Smooth muscle cell (in vitro differentiated cells): ENCODE data around the gene LTBP1. TPM values are rescaled to one million over a fixed set of nuclear protein-coding genes. Genes with fewer than 3 reads are reported as not detected.
A peak's percentile ranks its signal among the peaks of the same experiment; 100 is the strongest.

ENCODE experiments used
- DNase-seq: peaks from one replicate; lab custom pipeline; 2025; ENCODE audit not compliant: unreplicated experiment; lab: John Stamatoyannopoulos, UW
- H2AFZ ChIP-seq: fragments of 200-600 bp; sonication (generic); 2 replicates; pipeline ENCODE4 v1.6.0; 2016; ENCODE audit warnings: antibody characterized with exemption, low read depth, mild to moderate bottlenecking
- H3F3A ChIP-seq: fragments of 200-600 bp; sonication (generic); 2 replicates; pipeline ENCODE4 v1.6.0; 2017; ENCODE audit warnings: antibody characterized with exemption, low read depth
- H3K27ac ChIP-seq: fragments of 200-600 bp; sonication (generic); 2 replicates; pipeline ENCODE4 v1.5.1; 2016; ENCODE audit warnings: low read depth, mild to moderate bottlenecking
- H3K27me3 ChIP-seq: fragments of 200-600 bp; sonication (generic); 2 replicates; pipeline ENCODE4 v1.6.1; 2016; ENCODE audit warnings: low read depth, mild to moderate bottlenecking
- H3K36me3 ChIP-seq: fragments of 200-600 bp; sonication (generic); 2 replicates; pipeline ENCODE4 v1.5.1; 2016; ENCODE audit warnings: low read depth
- H3K4me1 ChIP-seq: fragments of 200-600 bp; sonication (generic); 2 replicates; pipeline ENCODE4 v1.5.1; 2016; ENCODE audit warnings: low read depth
- H3K4me2 ChIP-seq: fragments of 200-600 bp; sonication (generic); 2 replicates; pipeline ENCODE4 v1.6.0; 2016; ENCODE audit warnings: mild to moderate bottlenecking
- H3K4me3 ChIP-seq: fragments of 200-600 bp; sonication (generic); 2 replicates; pipeline ENCODE4 v1.5.1; 2016; ENCODE audit warnings: mild to moderate bottlenecking
- H3K79me2 ChIP-seq: fragments of 200-600 bp; sonication (generic); 2 replicates; pipeline ENCODE4 v1.6.0; 2016; ENCODE audit warnings: low read depth, mild to moderate bottlenecking
- H3K9ac ChIP-seq: fragments of 200-600 bp; sonication (generic); 2 replicates; pipeline ENCODE4 v1.6.0; 2016; ENCODE audit warnings: low read depth
- H3K9me3 ChIP-seq: fragments of 200-600 bp; sonication (generic); replicated peaks from 2 replicates; pipeline ENCODE4 v1.5.1; 2016; ENCODE audit warnings: low read depth
- H4K20me1 ChIP-seq: fragments of 200-600 bp; sonication (generic); 2 replicates; pipeline ENCODE4 v1.6.0; 2016; ENCODE audit warnings: low read depth
- WGBS: methylation state at CpG from one replicate; pipeline ENCODE4 v1.1.7; 2016; ENCODE audit warnings: low lambda C conversion rate; 5-methylcytosine and 5-hydroxymethylcytosine counted together
- polyA plus RNA-seq: library from polyadenylated mRNA; unstranded; fragments of >200 nt; fragmentation: Nextera tagmentation; extraction: Ambion mirVana; gene quantifications from 2 replicates; pipeline ENCODE4 v1.2.1, GENCODE V29; 2016
- total RNA-seq: library from RNA; depleted of rRNA; stranded (reverse); fragments of >200 nt; gene quantifications from 2 replicates; pipeline ENCODE4 v1.2.3, GENCODE V29; 2014
- TF ChIP-seq, protein P1 (sequence below): fragments of 200-600 bp; sonication (generic); IDR thresholded peaks from 2 replicates; pipeline ENCODE4 v1.5.1; 2017; ENCODE audit warnings: borderline replicate concordance, mild to moderate bottlenecking, antibody characterized with exemption; ENCODE audit not compliant: insufficient read depth, poor library complexity, severe bottlenecking

The LTBP1 gene
- total and polyA plus RNA-seq, 2 experiments from 2014 or later = 146 to 250 TPM

DNA sequence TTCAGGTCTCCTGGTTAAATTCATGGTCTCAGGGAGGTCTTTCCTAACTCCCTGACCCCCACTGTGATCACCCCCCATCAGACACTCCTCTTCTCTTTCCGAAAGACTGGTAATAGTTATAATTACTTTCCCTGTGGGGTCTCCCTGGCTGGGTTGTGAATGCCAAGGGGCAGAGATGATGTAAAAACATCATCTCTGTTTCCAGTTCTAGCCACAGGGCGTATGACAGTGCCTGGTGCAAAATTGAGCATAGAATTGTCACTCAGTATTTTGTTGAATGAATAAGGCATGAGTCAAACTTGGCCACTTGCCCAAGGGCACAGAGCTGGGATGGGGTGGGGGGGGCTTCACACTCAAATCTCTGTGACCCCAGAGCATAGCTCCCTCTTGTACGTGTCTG, 65.2 kb downstream of the LTBP1 start:
- no peak overlapping the region for H3K4me3 ChIP-seq
- H4K20me1 ChIP-seq = no peaks in the 10 kb centered on the region
- no peak overlapping the region for H3K9ac ChIP-seq
- peaks cover 9% of the 10 kb centered on the region for H3F3A ChIP-seq
- no peak overlapping the region for H2AFZ ChIP-seq
- no peak overlapping the region for H3K27ac ChIP-seq
- no peaks in the 10 kb centered on the region for H3K36me3 ChIP-seq
- 74% methylated on average over 3 of the region's 3 CpGs for WGBS
- TF ChIP-seq, protein P1, sequence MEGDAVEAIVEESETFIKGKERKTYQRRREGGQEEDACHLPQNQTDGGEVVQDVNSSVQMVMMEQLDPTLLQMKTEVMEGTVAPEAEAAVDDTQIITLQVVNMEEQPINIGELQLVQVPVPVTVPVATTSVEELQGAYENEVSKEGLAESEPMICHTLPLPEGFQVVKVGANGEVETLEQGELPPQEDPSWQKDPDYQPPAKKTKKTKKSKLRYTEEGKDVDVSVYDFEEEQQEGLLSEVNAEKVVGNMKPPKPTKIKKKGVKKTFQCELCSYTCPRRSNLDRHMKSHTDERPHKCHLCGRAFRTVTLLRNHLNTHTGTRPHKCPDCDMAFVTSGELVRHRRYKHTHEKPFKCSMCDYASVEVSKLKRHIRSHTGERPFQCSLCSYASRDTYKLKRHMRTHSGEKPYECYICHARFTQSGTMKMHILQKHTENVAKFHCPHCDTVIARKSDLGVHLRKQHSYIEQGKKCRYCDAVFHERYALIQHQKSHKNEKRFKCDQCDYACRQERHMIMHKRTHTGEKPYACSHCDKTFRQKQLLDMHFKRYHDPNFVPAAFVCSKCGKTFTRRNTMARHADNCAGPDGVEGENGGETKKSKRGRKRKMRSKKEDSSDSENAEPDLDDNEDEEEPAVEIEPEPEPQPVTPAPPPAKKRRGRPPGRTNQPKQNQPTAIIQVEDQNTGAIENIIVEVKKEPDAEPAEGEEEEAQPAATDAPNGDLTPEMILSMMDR = no peak
- H3K9me3 ChIP-seq = no peaks in the 10 kb centered on the region
- H3K4me2 ChIP-seq = no peak overlapping the region
- H3K27me3 ChIP-seq = no peaks in the 10 kb centered on the region
- DNase-seq = no peak
- H3K4me1 ChIP-seq = peaks cover 14% of the 10 kb centered on the region
- no peaks in the 10 kb centered on the region for H3K79me2 ChIP-seq

DNA sequence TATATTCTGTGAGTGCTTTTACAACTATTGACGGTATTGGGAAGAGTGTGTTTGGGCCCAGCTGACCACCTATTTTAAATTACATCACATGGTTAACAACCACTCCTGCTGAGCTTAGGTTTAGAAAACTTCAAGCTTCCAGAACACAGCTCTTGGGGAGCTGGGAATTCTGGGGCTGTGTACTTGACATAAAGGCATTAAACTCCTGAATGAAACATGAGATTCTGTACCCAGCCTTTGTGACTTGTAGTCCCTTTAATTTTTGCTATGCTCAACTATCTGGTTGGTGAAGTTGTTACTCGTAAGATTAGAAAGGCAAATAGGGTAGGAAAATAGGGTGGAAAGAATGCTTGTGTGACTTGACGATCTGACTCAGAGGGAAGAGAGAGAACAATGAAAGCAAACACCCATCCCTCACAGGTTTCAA, 66.9 kb downstream of the LTBP1 start:
- TF ChIP-seq, protein P1 = no peak
- Histone ChIP-seq H3K4me1 (peaks cover 14% of the 10 kb centered on the region), H3K9me3 (no peaks in the 10 kb centered on the region), H3K4me3 (no peak overlapping the region), H3F3A (peaks cover 9% of the 10 kb centered on the region), H3K27me3 (no peaks in the 10 kb centered on the region), H3K79me2 (no peaks in the 10 kb centered on the region), H4K20me1 (no peaks in the 10 kb centered on the region), H3K36me3 (no peaks in the 10 kb centered on the region), H2AFZ (peak overlapping the region; percentile 79), H3K9ac (peak overlapping the region; percentile 46), H3K27ac (peak overlapping the region; percentile 76), H3K4me2 (peak overlapping the region; percentile 62)
- DNase-seq = no peak
- 22% methylated on average over 3 of the region's 3 CpGs for WGBS

DNA sequence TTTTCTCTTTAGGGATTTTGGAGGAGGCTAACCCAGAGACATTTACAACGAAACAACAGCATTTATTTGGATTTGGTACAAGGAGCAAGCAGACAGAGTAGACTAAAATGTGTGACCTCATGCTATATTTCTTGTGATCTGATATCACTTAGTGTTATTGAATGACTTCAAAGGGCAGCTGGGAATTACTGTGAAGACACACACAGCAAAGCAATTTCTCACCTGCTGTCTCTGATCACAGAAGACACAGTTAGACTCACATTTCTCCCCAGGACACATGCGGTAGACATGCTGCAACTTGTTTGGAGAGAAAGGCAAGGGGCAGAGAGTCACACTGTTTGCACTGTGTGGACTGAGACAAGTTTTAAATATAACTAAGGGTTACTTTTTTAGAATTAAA, 67.5 kb downstream of the LTBP1 start:
- WGBS = 65% methylated on average over 2 of the region's 2 CpGs
- DNase-seq = no peak
- Histone ChIP-seq H4K20me1 (no peaks in the 10 kb centered on the region), H3K9ac (peak overlapping the region; percentile 7), H3K27me3 (no peaks in the 10 kb centered on the region), H3K27ac (peak overlapping the region; percentile 76), H3K4me2 (peak overlapping the region; percentile 62), H3K36me3 (no peaks in the 10 kb centered on the region), H3K4me1 (peaks cover 14% of the 10 kb centered on the region), H2AFZ (no peak overlapping the region), H3F3A (peaks cover 9% of the 10 kb centered on the region), H3K4me3 (no peak overlapping the region), H3K79me2 (no peaks in the 10 kb centered on the region), H3K9me3 (no peaks in the 10 kb centered on the region)
- TF ChIP-seq, protein P1 = no peak

DNA sequence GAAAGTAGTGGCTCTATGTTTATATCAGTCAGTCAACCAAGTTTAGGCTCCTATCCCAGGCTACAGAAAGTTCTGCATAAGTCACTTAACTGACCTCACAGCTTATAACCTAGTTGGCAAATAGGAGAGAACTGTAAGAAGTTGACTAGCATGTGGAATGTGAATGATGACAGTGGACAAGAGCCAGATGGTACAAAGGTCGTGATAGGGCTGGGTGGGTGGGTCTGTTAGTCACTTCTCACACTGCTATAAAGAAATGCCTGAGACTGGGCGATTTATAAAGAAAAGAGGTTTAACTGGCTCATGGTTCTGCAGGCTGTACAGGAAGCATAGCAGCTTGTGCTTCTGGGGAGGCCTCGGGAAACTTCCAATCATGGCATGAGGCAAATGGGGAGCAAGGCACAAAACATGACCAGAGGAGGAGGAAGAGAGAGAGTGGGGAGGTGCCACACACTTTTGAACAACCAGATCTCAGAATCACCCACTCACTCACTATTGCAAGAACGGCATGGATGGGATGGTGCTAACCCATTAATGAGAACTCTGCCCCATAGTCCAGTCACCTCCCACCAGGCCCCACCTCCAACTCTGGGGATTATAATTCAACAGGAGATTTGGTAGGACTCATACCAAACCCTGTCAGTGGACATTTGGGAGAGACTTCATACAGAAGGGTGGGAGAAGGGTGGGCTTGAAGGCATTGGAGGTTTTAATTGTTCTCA, 68.8 kb downstream of the LTBP1 start:
- H3K4me1 ChIP-seq = peaks cover 14% of the 10 kb centered on the region
- H3K36me3 ChIP-seq = no peaks in the 10 kb centered on the region
- DNase-seq = no peak
- H3K9me3 ChIP-seq = no peaks in the 10 kb centered on the region
- no peak overlapping the region for H2AFZ ChIP-seq
- no peak overlapping the region for H3K9ac ChIP-seq
- no peaks in the 10 kb centered on the region for H3K27me3 ChIP-seq
- H3K79me2 ChIP-seq = no peaks in the 10 kb centered on the region
- peak overlapping the region; percentile 76 for H3K27ac ChIP-seq
- WGBS = 30% methylated on average over 4 of the region's 4 CpGs
- peaks cover 9% of the 10 kb centered on the region for H3F3A ChIP-seq
- no peak overlapping the region for H3K4me2 ChIP-seq
- no peak overlapping the region for H3K4me3 ChIP-seq
- no peaks in the 10 kb centered on the region for H4K20me1 ChIP-seq
- TF ChIP-seq, protein P1 = no peak
